Pancreas (tissue), 10 donors: ENCODE results near the gene CEACAM5. TPM values are rescaled to one million over a fixed set of nuclear protein-coding genes. Genes with fewer than 3 reads are reported as not detected.
"Not testable (repeated sequence)": the region's sequence is repeated elsewhere in the genome, so short reads cannot be mapped to it uniquely, and the experiment has no call there.

Source experiments
- ATAC-seq, 4 donors: fragments of 200-7000 bp; cut with Tn5 transposase; one replicate each; pipeline versions ENCODE4 v1.8.0 to v1.9.1; 2020; ENCODE audit warnings: mild to moderate bottlenecking in 4 of 4, moderate library complexity in 4 of 4
- DNase-seq, 6 donors: peaks; one replicate each; pipeline ENCODE4 v3.0.0-alpha.2; 2020
- FAIRE-seq: peaks from 2 replicates; lab custom pipeline; 2012; peaks lifted over from hg19 to GRCh38; lab: Jason Lieb, UNC
- H3K27ac ChIP-seq, 4 donors: fragments of 200-600 bp; sonication (generic); 1 replicate in 3 of 4; 2 replicates in 1 of 4; pipeline versions ENCODE4 v1.5.0 to v1.8.0; 2020
- H3K27me3 ChIP-seq, 4 donors: fragments of 200-600 bp; one replicate each; pipeline ENCODE4 v1.8.0; 2021
- H3K36me3 ChIP-seq, 3 donors: fragments of 200-600 bp; sonication (generic) in 1 of 3; one replicate each; pipeline versions ENCODE4 v1.5.0 to v1.8.0; 2020 to 2021
- H3K4me1 ChIP-seq, 3 donors: fragments of 200-600 bp; one replicate each; pipeline ENCODE4 v1.8.0; 2021
- H3K4me3 ChIP-seq, 4 donors: fragments of 200-600 bp; sonication (generic) in 2 of 4; one replicate each; pipeline versions ENCODE4 v1.5.0 to v1.8.0; 2020 to 2021
- H3K9me3 ChIP-seq, 4 donors: fragments of 200-600 bp; one replicate each; pipeline ENCODE4 v1.8.0; 2021
- WGBS, 2 donors: extraction: QIAGEN DNeasy Blood & Tissue Kit; methylation state at CpG; one replicate each; pipeline ENCODE4 v1.1.7; 2013; 5-methylcytosine and 5-hydroxymethylcytosine counted together
- intact Hi-C, 3 donors: fragments of 100-400 bp; cut with DNase I; formaldehyde crosslinking; loops; one replicate each; pipeline versions ENCODE4 v1.11.1 to v1.14.2; 2022
- polyA plus RNA-seq, 2 donors: library from polyadenylated mRNA; stranded (reverse); fragments of 200-250 nt; gene quantifications; one replicate each; pipeline ENCODE4 v1.2.3, GENCODE V29; 2013
- total RNA-seq, 6 donors: library from RNA; stranded (reverse); fragmentation: NEBNext Ultra II Directional in 4 of 6; extraction: Animal tissue kit (Norgen Biotek cat#: 25700) in 4 of 6; gene quantifications; one replicate each; pipeline versions ENCODE4 v1.2.1 to v1.2.4, GENCODE V29; 2021 to 2023
- TF ChIP-seq, protein P1 (sequence below), 4 donors: fragments of 200-600 bp; sonication (generic) in 3 of 4; IDR thresholded peaks; one replicate each; pipeline versions ENCODE4 v1.5.0 to v1.8.0; 2021; ENCODE audit warnings: antibody characterized with exemption in 4 of 4
- donor health status: healthy with polysubstance abuse.
- donor health status: DM: no; HTN: no; CAD: no; lungs with moderate emphysema.
- donor health status: DM: no; HTN: no; CAD: no.
- donor health status: control.
- donor health status: control.
- donor health status: Bipolar disorder and iron deficiency.
- donor health status: DM: yes; HTN: yes; CAD: no.
- donor health status: DM: no; HTN: no; CAD: no.
- donor health status: DM: no; HTN: no; CAD: no.
- donor health status: DM: yes; HTN: yes; CAD: no.

CEACAM5 gene
- total and polyA plus RNA-seq, 8 donors = 0.02 to 5.8 (median 0.30) TPM; not detected in 3

DNA sequence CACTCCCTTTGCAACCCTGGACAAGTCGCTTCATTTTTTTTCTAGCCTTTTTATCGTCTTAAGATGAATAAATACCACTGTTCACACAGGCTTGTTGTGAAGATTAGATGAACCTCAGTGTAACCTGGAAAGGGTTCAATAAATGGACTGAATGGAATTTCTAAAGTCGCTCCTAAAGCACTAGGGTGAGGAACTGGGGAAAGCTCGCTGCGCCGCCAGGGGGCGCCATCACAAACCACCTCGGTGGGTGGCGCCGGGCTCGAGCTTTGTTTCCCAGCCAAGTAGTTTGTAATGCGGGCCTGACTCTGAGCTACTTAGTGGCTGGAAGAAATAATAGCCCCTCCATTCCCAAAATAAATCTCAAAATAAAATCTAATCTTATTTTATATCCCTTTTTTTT is 44.7 kb downstream of the CEACAM5 start:
- peak; percentile 41 to 88 (median 72) for DNase-seq
- TF ChIP-seq, protein P1, sequence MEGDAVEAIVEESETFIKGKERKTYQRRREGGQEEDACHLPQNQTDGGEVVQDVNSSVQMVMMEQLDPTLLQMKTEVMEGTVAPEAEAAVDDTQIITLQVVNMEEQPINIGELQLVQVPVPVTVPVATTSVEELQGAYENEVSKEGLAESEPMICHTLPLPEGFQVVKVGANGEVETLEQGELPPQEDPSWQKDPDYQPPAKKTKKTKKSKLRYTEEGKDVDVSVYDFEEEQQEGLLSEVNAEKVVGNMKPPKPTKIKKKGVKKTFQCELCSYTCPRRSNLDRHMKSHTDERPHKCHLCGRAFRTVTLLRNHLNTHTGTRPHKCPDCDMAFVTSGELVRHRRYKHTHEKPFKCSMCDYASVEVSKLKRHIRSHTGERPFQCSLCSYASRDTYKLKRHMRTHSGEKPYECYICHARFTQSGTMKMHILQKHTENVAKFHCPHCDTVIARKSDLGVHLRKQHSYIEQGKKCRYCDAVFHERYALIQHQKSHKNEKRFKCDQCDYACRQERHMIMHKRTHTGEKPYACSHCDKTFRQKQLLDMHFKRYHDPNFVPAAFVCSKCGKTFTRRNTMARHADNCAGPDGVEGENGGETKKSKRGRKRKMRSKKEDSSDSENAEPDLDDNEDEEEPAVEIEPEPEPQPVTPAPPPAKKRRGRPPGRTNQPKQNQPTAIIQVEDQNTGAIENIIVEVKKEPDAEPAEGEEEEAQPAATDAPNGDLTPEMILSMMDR (IDR thresholded peaks at IDR 0.05) = peak; percentile 68 to 80 (median 72)
- intact Hi-C loops = no loop called here
- ATAC-seq = peak; percentile 41 to 63 (median 53)
- peaks cover 0 to 15% (median 14%) of the 10 kb centered on the region in 3 donors for H3K4me1 ChIP-seq
- H3K27me3 ChIP-seq = no peaks in the 10 kb centered on the region
- 5 to 6% methylated on average over 12 of the region's 12 CpGs for WGBS, 2 donors
- no peak overlapping the region for H3K27ac ChIP-seq
- no peaks in the 10 kb centered on the region for H3K36me3 ChIP-seq
- no peaks in the 10 kb centered on the region for H3K9me3 ChIP-seq
- H3K4me3 ChIP-seq = no peak overlapping the region
- FAIRE-seq = no peak

DNA sequence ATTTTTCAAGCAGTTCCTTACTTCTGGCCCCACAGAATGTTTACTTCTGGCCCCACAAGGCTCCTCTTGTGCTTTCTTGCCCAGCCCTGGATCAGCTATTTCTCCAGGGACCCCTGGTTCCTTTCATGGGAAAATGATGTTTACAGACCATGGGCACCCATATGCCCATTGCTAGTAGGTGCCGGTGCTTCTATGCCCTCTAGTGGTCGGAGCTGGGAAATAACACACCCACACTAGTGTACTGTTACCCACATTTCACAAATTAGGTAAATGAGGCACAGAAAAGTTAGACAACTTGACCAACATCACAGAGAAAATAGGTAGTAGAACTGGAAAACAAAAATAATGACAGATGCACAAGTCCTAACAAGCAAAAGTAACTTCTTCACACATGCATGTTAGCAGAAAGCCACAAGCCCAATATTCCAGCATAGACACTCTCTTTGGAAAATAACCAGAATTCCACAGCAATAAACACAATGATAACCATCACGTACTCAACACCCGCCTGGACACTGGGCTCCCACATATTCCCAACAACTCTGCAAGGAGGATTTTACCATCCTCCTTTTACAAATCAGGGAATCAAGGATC is 45.6 kb downstream of the CEACAM5 start:
- peak; percentile 56 to 69 (median 60) for ATAC-seq
- Histone ChIP-seq H3K4me1 (peaks cover 0 to 9% (median 6%) of the 10 kb centered on the region in 3 donors), H3K36me3 (no peaks in the 10 kb centered on the region), H3K4me3 (no peak overlapping the region), H3K27ac (no peak overlapping the region), H3K9me3 (no peaks in the 10 kb centered on the region), H3K27me3 (no peaks in the 10 kb centered on the region)
- no peak for FAIRE-seq
- TF ChIP-seq, protein P1 (IDR thresholded peaks at IDR 0.05) = peak; percentile 36 to 61 (median 54)
- 4 to 9% methylated on average over 4 of the region's 4 CpGs for WGBS, 2 donors
- DNase-seq = peak in 5 of 6 donors; percentile 34 to 70 (median 64)
- intact Hi-C loops = no loop called here

DNA sequence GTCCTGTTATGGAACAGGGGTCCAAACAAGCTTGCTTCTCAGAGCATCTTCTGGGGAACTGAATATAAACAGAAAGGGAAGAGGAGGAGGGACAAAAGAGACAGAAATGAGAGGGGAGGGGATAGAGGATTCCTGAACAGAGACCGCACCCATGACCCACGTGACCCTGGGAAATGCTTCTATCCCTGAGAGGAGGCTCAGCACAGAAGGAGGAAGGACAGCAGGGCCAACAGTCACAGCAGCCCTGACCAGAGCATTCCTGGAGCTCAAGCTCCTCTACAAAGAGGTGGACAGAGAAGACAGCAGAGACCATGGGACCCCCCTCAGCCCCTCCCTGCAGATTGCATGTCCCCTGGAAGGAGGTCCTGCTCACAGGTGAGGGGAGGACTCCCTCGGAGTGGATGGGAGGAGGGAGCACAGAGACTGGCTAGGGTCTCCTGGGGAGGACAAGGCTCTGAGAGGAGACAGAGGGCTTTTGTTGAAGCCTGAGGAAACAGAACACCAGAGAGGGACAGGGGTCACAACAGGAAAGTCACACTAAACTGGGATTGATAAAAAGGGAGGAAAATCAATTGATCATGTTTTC is 47.0 kb downstream of the CEACAM5 start, which contains the start of gene CEACAM6:
TSS of gene CEACAM6 (plus strand) at position 203 of the 586 bp plus-strand sequence. CDS start at position 312, 109 bp downstream.
- Histone ChIP-seq H3K4me3 (no peak within 1 kb of the TSS), H3K36me3 (no peaks in the 10 kb centered on the region), H3K27ac (no peak within 1 kb of the TSS), H3K27me3 (no peaks in the 10 kb centered on the region), H3K4me1 (peaks cover 0 to 9% (median 6%) of the 10 kb centered on the region in 3 donors), H3K9me3 (no peaks in the 10 kb centered on the region)
- FAIRE-seq = no peak
- WGBS, 2 donors = 36 to 38% methylated on average over 3 of the region's 3 CpGs
- intact Hi-C loops = no loop called here
- DNase-seq = no peak
- no peak for ATAC-seq
- TF ChIP-seq, protein P1 (IDR thresholded peaks at IDR 0.05) = no peak

DNA sequence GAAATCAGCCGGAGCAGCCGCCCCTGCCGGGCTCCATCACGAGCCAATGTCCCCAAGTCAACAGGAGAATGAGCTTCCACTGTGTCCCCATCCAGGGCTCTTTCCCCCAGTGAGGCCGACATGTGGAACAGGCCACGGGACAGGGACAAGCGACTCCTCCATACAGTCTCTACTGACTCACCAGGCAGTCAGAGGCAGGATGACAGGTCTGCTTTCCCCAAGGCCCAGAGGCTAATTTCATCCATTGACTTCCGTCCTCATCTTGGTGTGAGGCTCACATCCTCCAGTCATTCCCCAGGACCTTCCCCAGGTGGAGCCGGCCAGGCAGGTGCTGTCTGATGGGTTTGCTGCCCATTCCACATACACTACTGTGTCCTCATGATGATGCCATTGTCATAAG is 50.4 kb downstream of the CEACAM5 start:
- Histone ChIP-seq H3K36me3 (no peaks in the 10 kb centered on the region), H3K27ac (no peak overlapping the region), H3K4me3 (no peak overlapping the region), H3K27me3 (no peaks in the 10 kb centered on the region), H3K9me3 (no peaks in the 10 kb centered on the region), H3K4me1 (no peaks in the 10 kb centered on the region)
- FAIRE-seq (no peak), DNase-seq (no peak), ATAC-seq (no peak)
- TF ChIP-seq, protein P1 (IDR thresholded peaks at IDR 0.05) = no peak
- 62 to 81% methylated on average over 9 of the region's 9 CpGs for WGBS, 2 donors
- intact Hi-C loops = no loop called here

DNA sequence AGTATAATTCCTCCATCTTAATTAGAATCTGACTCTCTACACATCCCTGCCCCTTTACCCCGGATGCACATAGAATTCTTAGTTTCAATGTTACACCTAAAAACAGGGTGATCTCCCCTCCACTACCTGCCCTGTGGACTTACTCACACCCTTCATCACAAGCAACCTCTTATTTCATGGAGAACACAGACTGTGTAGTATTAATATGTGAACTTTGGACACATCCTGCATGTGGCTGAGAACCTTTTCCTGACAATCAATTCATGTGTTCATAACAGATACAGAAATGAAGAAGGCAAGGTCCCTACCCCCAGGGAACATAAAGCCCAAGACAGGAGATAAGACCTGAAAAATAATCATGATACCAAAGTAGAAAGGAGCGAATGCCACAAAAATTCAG is 58.7 kb downstream of the CEACAM5 start:
- WGBS, 2 donors = 79 to 80% methylated on average over 2 of the region's 2 CpGs
- Histone ChIP-seq H3K4me3 (no peak overlapping the region), H3K4me1 (no peaks in the 10 kb centered on the region), H3K27ac (no peak overlapping the region), H3K9me3 (no peaks in the 10 kb centered on the region), H3K27me3 (no peaks in the 10 kb centered on the region), H3K36me3 (no peaks in the 10 kb centered on the region)
- TF ChIP-seq, protein P1 (IDR thresholded peaks at IDR 0.05) = no peak
- ATAC-seq (no peak), DNase-seq (no peak), FAIRE-seq (no peak)
- intact Hi-C loops = no loop called here

DNA sequence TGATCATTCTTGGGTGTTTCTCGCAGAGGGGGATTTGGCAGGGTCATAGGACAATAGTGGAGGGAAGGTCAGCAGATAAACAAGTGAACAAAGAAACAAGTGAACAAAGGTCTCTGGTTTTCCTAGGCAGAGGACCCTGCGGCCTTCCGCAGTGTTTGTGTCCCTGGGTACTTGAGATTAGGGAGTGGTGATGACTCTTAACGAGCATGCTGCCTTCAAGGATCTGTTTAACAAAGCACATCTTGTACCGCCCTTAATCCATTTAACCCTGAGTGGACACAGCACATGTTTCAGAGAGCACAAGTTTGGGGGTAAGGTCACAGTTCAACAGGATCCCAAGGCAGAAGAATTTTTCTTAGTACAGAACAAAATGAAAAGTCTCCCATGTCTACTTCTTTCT is 59.7 kb downstream of the CEACAM5 start:
- 60 to 62% methylated on average over 4 to 5 of the region's 5 CpGs for WGBS, 2 donors
- FAIRE-seq, intact Hi-C loops: not testable (repeated sequence)

More for the DNA sequence above, 59.7 kb downstream of the CEACAM5 start:
- H3K4me3 ChIP-seq, ATAC-seq, DNase-seq, H3K27me3 ChIP-seq, H3K9me3 ChIP-seq, H3K27ac ChIP-seq, H3K4me1 ChIP-seq, H3K36me3 ChIP-seq: not testable (repeated sequence)
